NT2/D1 (cell line): Measurements from ENCODE around the gene BID.

ENCODE experiments used
- DNase-seq: peaks from one replicate; pipeline ENCODE4 v3.0.0-alpha.2; 2011; ENCODE audit warnings: low read depth, low spot score
- H3K27me3 ChIP-seq: 2 replicates; pipeline ENCODE4 v1.6.0; 2011; ENCODE audit warnings: mild to moderate bottlenecking; ENCODE audit not compliant: insufficient read length, insufficient read depth
- H3K36me3 ChIP-seq: 2 replicates; pipeline ENCODE4 v1.6.1; 2011; ENCODE audit warnings: mild to moderate bottlenecking, low read length, mixed read lengths; ENCODE audit not compliant: insufficient read depth, insufficient read length
- H3K4me1 ChIP-seq: 2 replicates; pipeline ENCODE4 v1.5.1; 2011; ENCODE audit not compliant: insufficient read depth, insufficient read length
- H3K4me3 ChIP-seq: 2 replicates; pipeline ENCODE4 v1.5.1; 2011; ENCODE audit warnings: low read depth; ENCODE audit not compliant: insufficient read length
- H3K9ac ChIP-seq: 2 replicates; pipeline ENCODE4 v1.6.0; 2011; ENCODE audit warnings: low read depth; ENCODE audit not compliant: insufficient read length
- H3K9me3 ChIP-seq: 2 replicates; pipeline ENCODE4 v1.5.1; 2011; ENCODE audit warnings: mild to moderate bottlenecking, low read length; ENCODE audit not compliant: insufficient read depth
- SUZ12 ChIP-seq: IDR thresholded peaks from 2 replicates; pipeline ENCODE4 v1.6.1; 2011; ENCODE audit not compliant: insufficient read length, insufficient read depth; ENCODE audit errors: extremely low read depth
- YY1 ChIP-seq: IDR thresholded peaks from 2 replicates; pipeline ENCODE4 v1.6.1; 2011; ENCODE audit not compliant: insufficient read length, insufficient read depth
- ZNF274 ChIP-seq: IDR thresholded peaks from 2 replicates; pipeline ENCODE4 v1.6.1; 2011; ENCODE audit warnings: mild to moderate bottlenecking, low read depth, low read length

BID gene

DNA sequence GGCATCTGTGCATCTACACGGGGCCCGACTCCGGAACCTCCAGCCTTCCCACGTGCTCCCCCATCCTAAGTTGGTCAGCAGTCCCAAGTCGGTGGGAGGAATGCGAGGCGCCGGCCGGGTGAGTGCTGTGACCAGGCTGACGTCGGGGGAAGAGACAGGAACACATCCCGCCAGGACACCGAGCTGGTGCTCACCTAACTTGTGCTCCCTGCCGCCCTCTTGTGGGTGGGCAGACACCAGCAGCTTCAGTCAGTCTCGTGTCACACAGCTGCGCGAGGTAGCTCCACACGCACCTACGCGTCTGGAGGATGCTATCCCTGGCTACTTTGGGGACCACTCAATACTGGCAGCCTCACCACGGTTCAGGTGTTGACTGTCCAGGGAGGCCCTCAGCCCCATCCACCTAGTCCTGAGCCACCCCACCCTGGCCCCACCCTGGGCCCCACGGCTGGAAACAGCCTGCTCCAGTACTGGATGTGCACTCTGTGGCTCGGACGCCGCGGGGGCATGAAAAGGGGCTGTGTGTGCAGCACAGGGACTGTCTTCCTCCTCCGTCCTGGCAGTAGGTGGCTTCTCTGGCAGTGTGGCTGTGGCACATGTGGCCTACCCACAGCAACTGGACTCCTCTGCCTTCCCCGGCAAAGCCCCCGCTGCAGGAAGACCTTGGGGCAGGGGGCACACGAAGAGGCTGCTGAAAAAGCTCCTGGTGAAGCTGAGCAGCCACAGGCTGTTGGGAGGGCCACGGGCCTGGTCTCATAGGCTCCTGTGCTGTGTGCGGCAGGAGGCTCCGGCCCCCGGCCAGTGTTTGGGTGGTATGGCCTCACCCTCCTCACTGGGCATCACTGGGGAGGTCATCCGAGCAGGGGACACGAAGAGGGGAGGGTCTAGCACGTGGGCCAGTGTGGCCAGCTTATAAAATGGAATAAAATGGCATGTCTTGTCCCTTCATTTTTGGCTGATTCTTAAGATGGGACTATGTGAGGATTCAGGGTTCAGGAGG, 11.2 kb upstream of the BID start:
- TF ChIP-seq ZNF274, result no peak
- TF ChIP-seq YY1, result no peak
- TF ChIP-seq SUZ12, result no peak
- no peak overlapping the region for H3K4me3 ChIP-seq
- peaks cover 11% of the 10 kb centered on the region for H3K36me3 ChIP-seq
- H3K9me3 ChIP-seq, result no peaks in the 10 kb centered on the region
- no peaks in the 10 kb centered on the region for H3K27me3 ChIP-seq
- no peak overlapping the region for H3K9ac ChIP-seq
- DNase-seq, result no peak
- peaks cover 19% of the 10 kb centered on the region for H3K4me1 ChIP-seq

DNA sequence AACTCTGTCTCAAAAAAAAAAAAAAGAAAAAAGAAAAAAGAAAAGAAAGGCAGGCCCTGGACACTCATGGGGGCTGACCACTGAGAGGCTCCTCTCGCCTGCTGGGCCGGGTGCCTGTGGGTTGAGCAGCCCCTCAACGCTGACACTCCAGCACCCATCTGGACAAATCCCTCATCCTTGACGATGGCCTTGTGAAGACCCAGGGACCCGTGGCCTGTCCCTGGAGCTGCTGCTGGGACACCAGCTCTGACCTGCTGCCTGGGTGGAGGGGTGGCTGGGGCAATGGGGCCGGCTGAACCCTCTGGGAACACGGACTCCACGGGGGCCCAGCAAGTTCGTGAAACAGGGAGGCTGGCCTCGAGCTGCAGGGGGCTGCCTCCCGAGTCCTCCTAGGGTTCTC, 10.5 kb upstream of the BID start:
- H3K9me3 ChIP-seq, result no peaks in the 10 kb centered on the region

DNA sequence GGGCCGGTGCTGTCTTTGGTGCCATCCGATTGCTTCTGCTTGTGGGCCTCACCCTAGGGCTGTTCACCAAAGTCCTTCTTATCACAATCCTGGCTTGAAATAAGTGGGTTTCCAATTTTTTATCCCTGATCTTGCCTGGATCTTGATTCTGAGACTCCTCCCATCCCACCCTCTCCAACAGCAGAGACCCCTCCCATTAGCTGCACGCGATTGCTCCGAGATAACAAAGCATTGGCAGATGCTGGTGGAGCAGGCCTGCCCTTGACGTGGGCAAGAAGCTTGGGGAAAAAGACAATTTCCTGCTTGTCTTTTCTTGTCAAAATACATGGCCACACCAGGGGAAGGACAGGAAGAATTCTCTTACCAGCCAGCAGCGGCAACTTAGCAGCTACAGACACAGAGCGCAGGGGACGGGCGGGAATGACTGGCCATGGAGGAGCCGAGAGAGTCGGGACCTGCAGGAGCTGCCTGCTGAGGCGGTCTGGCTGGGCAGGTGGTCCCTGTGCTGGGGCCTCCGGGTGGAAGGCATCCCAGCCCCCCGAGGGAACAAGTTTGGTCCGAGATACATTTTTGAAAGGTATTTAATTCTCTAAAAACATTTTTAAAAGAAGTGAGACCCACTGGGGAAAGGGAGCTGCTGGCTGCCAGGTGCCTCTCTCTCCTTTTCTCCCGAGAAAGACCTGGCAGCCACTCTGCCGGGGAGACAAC, 9.7 kb upstream of the BID start:
- TF ChIP-seq YY1 (no peak), SUZ12 (no peak), ZNF274 (no peak)
- Histone ChIP-seq H3K9ac (no peak overlapping the region), H3K4me1 (peaks cover 27% of the 10 kb centered on the region), H3K27me3 (no peaks in the 10 kb centered on the region), H3K36me3 (peaks cover 9% of the 10 kb centered on the region), H3K4me3 (no peak overlapping the region), H3K9me3 (no peaks in the 10 kb centered on the region)
- no peak for DNase-seq

More for the DNA sequence above, 10.5 kb upstream of the BID start:
- H3K27me3 ChIP-seq, result no peaks in the 10 kb centered on the region
- H3K4me1 ChIP-seq, result peaks cover 24% of the 10 kb centered on the region
- H3K9ac ChIP-seq, result no peak overlapping the region
- no peak overlapping the region for H3K4me3 ChIP-seq
- TF ChIP-seq SUZ12 (no peak), ZNF274 (no peak), YY1 (no peak)
- DNase-seq, result no peak
- H3K36me3 ChIP-seq, result peaks cover 11% of the 10 kb centered on the region

DNA sequence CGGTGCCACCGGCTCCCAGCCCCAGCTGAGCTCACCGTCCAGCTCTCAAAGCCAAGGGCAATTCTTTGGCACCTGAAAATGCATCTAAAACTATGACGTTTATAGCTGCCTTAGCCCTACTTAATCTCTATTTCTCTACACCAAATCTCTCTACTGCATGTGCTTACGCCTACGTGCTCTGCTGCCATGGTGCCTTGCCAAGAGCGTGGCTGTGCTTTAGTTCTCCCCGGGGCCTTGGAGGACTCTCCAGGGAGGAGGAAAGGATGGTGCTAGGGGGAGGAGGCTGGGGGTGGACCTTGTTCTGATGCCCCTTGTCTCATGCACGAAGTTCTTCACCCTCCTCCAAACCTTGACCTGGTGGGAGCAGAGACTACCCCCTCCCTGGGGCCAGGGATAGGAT, 9.0 kb upstream of the BID start:
- H3K36me3 ChIP-seq, result peaks cover 3% of the 10 kb centered on the region
- H3K9ac ChIP-seq, result no peak overlapping the region
- DNase-seq, result no peak
- peaks cover 27% of the 10 kb centered on the region for H3K4me1 ChIP-seq
- no peak overlapping the region for H3K4me3 ChIP-seq
- TF ChIP-seq YY1 (no peak), ZNF274 (no peak), SUZ12 (no peak)
- H3K27me3 ChIP-seq, result no peaks in the 10 kb centered on the region
- no peaks in the 10 kb centered on the region for H3K9me3 ChIP-seq

DNA sequence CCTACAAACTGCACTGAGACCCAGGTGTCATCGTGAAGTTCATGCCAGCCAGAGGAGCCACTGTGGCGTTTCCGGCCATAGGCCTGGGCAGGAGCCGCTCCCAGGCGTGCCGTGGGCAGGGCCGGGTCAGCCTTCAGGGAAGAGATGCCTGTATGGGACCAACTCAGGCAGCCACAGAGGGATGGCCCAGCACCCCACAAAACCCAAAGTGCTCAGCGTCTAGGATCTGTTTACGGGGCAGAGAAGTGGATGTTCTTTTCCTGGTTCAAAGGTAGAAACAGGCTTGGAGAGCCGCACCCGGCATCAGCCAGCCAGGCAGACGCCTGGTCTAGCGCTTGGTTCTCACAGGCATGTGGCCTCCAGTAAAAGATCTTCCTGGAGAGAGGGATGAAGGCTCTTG, 8.4 kb upstream of the BID start:
- Histone ChIP-seq H3K4me1 (peaks cover 23% of the 10 kb centered on the region), H3K9ac (no peak overlapping the region), H3K4me3 (no peak overlapping the region), H3K9me3 (no peaks in the 10 kb centered on the region), H3K36me3 (no peaks in the 10 kb centered on the region), H3K27me3 (no peaks in the 10 kb centered on the region)
- no peak for DNase-seq
- TF ChIP-seq SUZ12 (no peak), ZNF274 (no peak), YY1 (no peak)

DNA sequence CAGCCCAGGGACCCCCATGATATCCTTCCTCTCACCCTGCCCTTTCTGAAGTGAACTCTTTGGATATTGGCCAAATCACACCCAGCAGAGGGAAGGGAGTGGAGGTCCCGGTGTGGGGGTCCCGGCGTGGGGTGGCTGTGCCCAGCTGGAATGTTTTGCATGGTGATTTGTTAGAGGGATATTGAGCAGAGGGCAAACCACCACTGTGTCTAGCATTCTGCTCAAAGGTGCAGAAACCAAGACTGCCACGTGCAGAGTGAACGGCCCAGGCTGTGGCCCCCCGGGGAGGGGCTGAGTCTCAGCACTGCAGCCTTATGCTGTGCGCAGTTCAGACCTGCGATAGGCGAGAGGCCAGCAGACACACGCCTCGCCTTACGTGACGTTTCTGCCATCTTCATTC, 7.9 kb upstream of the BID start:
- Histone ChIP-seq H3K27me3 (no peaks in the 10 kb centered on the region), H3K4me1 (peaks cover 23% of the 10 kb centered on the region), H3K9me3 (no peaks in the 10 kb centered on the region), H3K36me3 (no peaks in the 10 kb centered on the region), H3K9ac (no peak overlapping the region), H3K4me3 (no peak overlapping the region)
- TF ChIP-seq YY1 (no peak), SUZ12 (no peak), ZNF274 (no peak)
- no peak for DNase-seq
